Peyer's patch (tissue), 4 donors: ENCODE measurements around the gene EIF2S3B.

Experiments
- CTCF ChIP-seq, 6 experiments: fragments of 450-650 bp in 4 of 6; fragments of 200-600 bp in 2 of 6; sonication (generic) in 1 of 6; IDR thresholded peaks; one replicate each; pipeline ENCODE4 v1.5.1; 2017 to 2019; ENCODE audit warnings: antibody characterized with exemption in 6 of 6, mild to moderate bottlenecking in 3 of 6, moderate library complexity in 1 of 6
- POLR2A ChIP-seq, 2 donors: fragments of 450-650 bp; IDR thresholded peaks; one replicate each; pipeline ENCODE4 v1.5.1; 2017; ENCODE audit warnings: antibody characterized with exemption in 2 of 2, mild to moderate bottlenecking in 2 of 2, moderate library complexity in 2 of 2

- TF ChIP-seq CTCF (IDR thresholded peaks at IDR 0.05): no peak
- TF ChIP-seq POLR2A (IDR thresholded peaks at IDR 0.05): no peak
These were observed 49.2 kb downstream of the EIF2S3B start for GRCh38 chr12:10554756-10555481.
